ACC112 (cell line): ENCODE data around the gene SPOCK1.

Source experiments
- H2AFZ ChIP-seq: fragments of 200-600 bp; sonication (generic); one replicate; pipeline ENCODE4 v1.6.0; 2017; ENCODE audit warnings: antibody characterized with exemption, low read length; ENCODE audit not compliant: unreplicated experiment
- H3K27ac ChIP-seq: fragments of 200-600 bp; sonication (generic); 2 replicates; pipeline ENCODE4 v1.5.1; 2014; ENCODE audit warnings: low read depth, mild to moderate bottlenecking, antibody characterized with exemption, low read length, moderate library complexity
- H3K27me3 ChIP-seq: fragments of 200-600 bp; sonication (generic); 2 replicates; pipeline ENCODE4 v1.6.1; 2014; ENCODE audit warnings: mild to moderate bottlenecking, antibody characterized with exemption, low read length, moderate library complexity, mixed read lengths; ENCODE audit not compliant: insufficient read depth
- H3K36me3 ChIP-seq: fragments of 200-600 bp; sonication (generic); 2 replicates; pipeline ENCODE4 v1.6.1; 2016; ENCODE audit warnings: mild to moderate bottlenecking, antibody characterized with exemption, low read length, moderate library complexity, mixed read lengths; ENCODE audit not compliant: insufficient read depth
- H3K4me1 ChIP-seq: fragments of 200-600 bp; sonication (generic); one replicate; pipeline ENCODE4 v1.6.1; 2016; ENCODE audit warnings: low read length, mixed read lengths; ENCODE audit not compliant: insufficient read depth, unreplicated experiment, control insufficient read depth
- H3K4me3 ChIP-seq: fragments of 200-600 bp; sonication (generic); 2 replicates; pipeline ENCODE4 v1.5.1; 2014; ENCODE audit warnings: mild to moderate bottlenecking, low read depth, low read length
- H3K79me2 ChIP-seq: fragments of 200-600 bp; sonication (generic); one replicate; pipeline ENCODE4 v1.6.0; 2016; ENCODE audit warnings: low read length; ENCODE audit not compliant: control insufficient read depth, unreplicated experiment, insufficient read depth

Gene SPOCK1

GRCh38 chr5:137286025-137286610 lies 213.0 kb downstream of the SPOCK1 start:
- no peaks in the 10 kb centered on the region for H3K79me2 ChIP-seq
- no peaks in the 10 kb centered on the region for H3K27me3 ChIP-seq
- H3K4me3 ChIP-seq, result no peak overlapping the region
- H3K36me3 ChIP-seq, result no peaks in the 10 kb centered on the region
- H3K27ac ChIP-seq, result no peak overlapping the region
- no peaks in the 10 kb centered on the region for H3K4me1 ChIP-seq
- H2AFZ ChIP-seq, result no peak overlapping the region

- Histone ChIP-seq H3K27ac (no peak overlapping the region), H3K27me3 (no peaks in the 10 kb centered on the region), H3K79me2 (no peaks in the 10 kb centered on the region), H2AFZ (no peak overlapping the region), H3K36me3 (no peaks in the 10 kb centered on the region), H3K4me3 (no peak overlapping the region), H3K4me1 (no peaks in the 10 kb centered on the region)
Measured at GRCh38 chr5:137283801-137284200, 215.3 kb downstream of the SPOCK1 start.

GRCh38 chr5:137282216-137282615 lies 216.9 kb downstream of the SPOCK1 start:
- Histone ChIP-seq H3K27me3 (no peaks in the 10 kb centered on the region), H3K4me3 (no peak overlapping the region), H3K36me3 (no peaks in the 10 kb centered on the region), H3K27ac (no peak overlapping the region), H3K4me1 (no peaks in the 10 kb centered on the region), H3K79me2 (no peaks in the 10 kb centered on the region), H2AFZ (no peak overlapping the region)

GRCh38 chr5:137281201-137281600 lies 217.9 kb downstream of the SPOCK1 start:
- H3K36me3 ChIP-seq, result no peaks in the 10 kb centered on the region
- no peaks in the 10 kb centered on the region for H3K79me2 ChIP-seq
- H3K27me3 ChIP-seq, result no peaks in the 10 kb centered on the region
- no peaks in the 10 kb centered on the region for H3K4me1 ChIP-seq
- no peak overlapping the region for H3K27ac ChIP-seq
- no peak overlapping the region for H2AFZ ChIP-seq
- H3K4me3 ChIP-seq, result no peak overlapping the region

- no peak overlapping the region for H3K27ac ChIP-seq
- H3K4me3 ChIP-seq, result no peak overlapping the region
- H3K79me2 ChIP-seq, result no peaks in the 10 kb centered on the region
- no peaks in the 10 kb centered on the region for H3K4me1 ChIP-seq
- H3K36me3 ChIP-seq, result no peaks in the 10 kb centered on the region
- H2AFZ ChIP-seq, result no peak overlapping the region
- H3K27me3 ChIP-seq, result no peaks in the 10 kb centered on the region
Measured at GRCh38 chr5:137280656-137281055, 218.5 kb downstream of the SPOCK1 start.

- H3K4me3 ChIP-seq, result no peak overlapping the region
- H3K79me2 ChIP-seq, result no peaks in the 10 kb centered on the region
- H3K36me3 ChIP-seq, result no peaks in the 10 kb centered on the region
- H3K27me3 ChIP-seq, result no peaks in the 10 kb centered on the region
- no peak overlapping the region for H3K27ac ChIP-seq
- H3K4me1 ChIP-seq, result no peaks in the 10 kb centered on the region
- H2AFZ ChIP-seq, result no peak overlapping the region
Measured at GRCh38 chr5:137279521-137280231, 219.4 kb downstream of the SPOCK1 start.

GRCh38 chr5:137278476-137278875 lies 220.7 kb downstream of the SPOCK1 start:
- Histone ChIP-seq H3K4me3 (no peak overlapping the region), H3K27ac (no peak overlapping the region), H2AFZ (no peak overlapping the region), H3K36me3 (no peaks in the 10 kb centered on the region), H3K4me1 (peaks cover 5% of the 10 kb centered on the region), H3K79me2 (no peaks in the 10 kb centered on the region), H3K27me3 (no peaks in the 10 kb centered on the region)

GRCh38 chr5:137275083-137275482 lies 224.0 kb downstream of the SPOCK1 start:
- no peak overlapping the region for H3K27ac ChIP-seq
- no peaks in the 10 kb centered on the region for H3K79me2 ChIP-seq
- H3K36me3 ChIP-seq, result no peaks in the 10 kb centered on the region
- peaks cover 14% of the 10 kb centered on the region for H3K4me1 ChIP-seq
- H2AFZ ChIP-seq, result no peak overlapping the region
- H3K27me3 ChIP-seq, result no peaks in the 10 kb centered on the region
- H3K4me3 ChIP-seq, result no peak overlapping the region

GRCh38 chr5:137273511-137273910 lies 225.6 kb downstream of the SPOCK1 start:
- H3K36me3 ChIP-seq, result no peaks in the 10 kb centered on the region
- peaks cover 14% of the 10 kb centered on the region for H3K4me1 ChIP-seq
- no peak overlapping the region for H2AFZ ChIP-seq

GRCh38 chr5:137272831-137273230 lies 226.3 kb downstream of the SPOCK1 start:
- Histone ChIP-seq H2AFZ (no peak overlapping the region), H3K4me3 (no peak overlapping the region), H3K36me3 (no peaks in the 10 kb centered on the region), H3K4me1 (peaks cover 14% of the 10 kb centered on the region), H3K79me2 (no peaks in the 10 kb centered on the region), H3K27me3 (no peaks in the 10 kb centered on the region), H3K27ac (no peak overlapping the region)

More at GRCh38 chr5:137273511-137273910, 225.6 kb downstream of the SPOCK1 start:
- Histone ChIP-seq H3K27me3 (no peaks in the 10 kb centered on the region), H3K27ac (no peak overlapping the region), H3K79me2 (no peaks in the 10 kb centered on the region), H3K4me3 (no peak overlapping the region)

- no peaks in the 10 kb centered on the region for H3K79me2 ChIP-seq
Measured at GRCh38 chr5:137269946-137270345, 229.2 kb downstream of the SPOCK1 start.

More at GRCh38 chr5:137269946-137270345, 229.2 kb downstream of the SPOCK1 start:
- Histone ChIP-seq H3K27ac (no peak overlapping the region), H3K27me3 (no peaks in the 10 kb centered on the region), H3K4me3 (no peak overlapping the region), H2AFZ (no peak overlapping the region), H3K4me1 (peaks cover 24% of the 10 kb centered on the region), H3K36me3 (no peaks in the 10 kb centered on the region)
